ENCODE measurements around the gene SLCO2B1. TPM values are rescaled to one million over a fixed set of nuclear protein-coding genes. Genes with fewer than 3 reads are reported as not detected.

Gene SLCO2B1
- total RNA-seq, 4 donors from 2014 or later, result 51.5 to 151 (median 106) TPM

- ATAC-seq (ENCODE audit: low FRiP score), result no peak
- no peak for DNase-seq (ENCODE audit: low spot score)
- TF ChIP-seq CTCF (IDR thresholded peaks at IDR 0.05), result no peak
These were observed 103.4 kb downstream of the SLCO2B1 start for GRCh38 chr11:75254326-75254725.

Other genes with a start within 250 kb of the SLCO2B1 start
- gene XRRA1, start 202.0 kb upstream of the SLCO2B1 start, total RNA-seq, result 10 to 100 TPM in 3 of 4 donors, 1 to 10 TPM in 1; 7.4 to 18.6 (median 14.5) TPM
- 100 to 1,000 TPM in 1 of 4 donors, 10 to 100 TPM in 3; 33.3 to 104 (median 47.0) TPM for gene SPCS2, start 201.8 kb upstream of the SLCO2B1 start, total RNA-seq
- 1 to 10 TPM; 4.6 to 9.6 (median 6.2) TPM for gene NEU3, start 162.2 kb upstream of the SLCO2B1 start, total RNA-seq
- gene OR2AT4, start 54.2 kb upstream of the SLCO2B1 start, total RNA-seq, result not detected
- under 1 TPM in 2 of 4 donors, not detected in 2; 0.19 to 0.48 TPM for gene TPBGL, start 89.7 kb downstream of the SLCO2B1 start, total RNA-seq
- gene ARRB1, start 200.6 kb downstream of the SLCO2B1 start, total RNA-seq, result 10 to 100 TPM; 34.7 to 75.0 (median 58.1) TPM
- gene RPS3, start 248.4 kb downstream of the SLCO2B1 start, total RNA-seq, result 1,000 to 10,000 TPM in 3 of 4 donors, 100 to 1,000 TPM in 1; 876 to 1,394 (median 1,127) TPM